Chondrocyte (in vitro differentiated cells): ENCODE results near the gene COPA. TPM values are rescaled to one million over a fixed set of nuclear protein-coding genes. Genes with fewer than 3 reads are reported as not detected.

Experiments used
- DNase-seq: peaks from one replicate; pipeline ENCODE4 v3.0.0; 2021; ENCODE audit warnings: mixed read lengths, low spot score
- H3K27ac Mint-ChIP-seq: one replicate; pipeline ENCODE4 v1.8.0; 2021; ENCODE audit warnings: mild to moderate bottlenecking, moderate library complexity, mixed read lengths; ENCODE audit not compliant: unreplicated experiment
- H3K27me3 Mint-ChIP-seq: 2 replicates; pipeline ENCODE4 v1.8.0; 2021; ENCODE audit warnings: low read depth, mixed read lengths
- H3K36me3 Mint-ChIP-seq: 2 replicates; pipeline ENCODE4 v1.8.0; 2021; ENCODE audit warnings: low read depth, mixed read lengths
- H3K4me1 Mint-ChIP-seq: 2 replicates; pipeline ENCODE4 v1.8.0; 2021; ENCODE audit warnings: low read depth, mild to moderate bottlenecking, mixed read lengths
- H3K4me3 Mint-ChIP-seq: one replicate; pipeline ENCODE4 v1.8.0; 2021; ENCODE audit warnings: mild to moderate bottlenecking, moderate library complexity, mixed read lengths; ENCODE audit not compliant: unreplicated experiment
- H3K9me3 Mint-ChIP-seq: 2 replicates; pipeline ENCODE4 v1.8.0; 2021; ENCODE audit warnings: low read depth, mixed read lengths
- CTCF ChIP-seq: fragments of 200-600 bp; sonication (generic); IDR thresholded peaks from 2 replicates; pipeline ENCODE4 v1.5.0; 2021; ENCODE audit warnings: antibody characterized with exemption, mild to moderate bottlenecking, moderate library complexity
- total RNA-seq: library from RNA; stranded (reverse); gene quantifications from 3 replicates; pipeline ENCODE4 v1.2.1, GENCODE V29; 2021

COPA gene
- total RNA-seq, 1 donor from 2014 or later = 239 TPM

GRCh38 chr1:160260406-160261382 is 82.4 kb downstream of the COPA start:
- H3K9me3 Mint-ChIP-seq = no peaks in the 10 kb centered on the region
- H3K27ac Mint-ChIP-seq = peak overlapping the region; percentile 95

GRCh38 chr1:160258177-160258798 is 84.8 kb downstream of the COPA start:
- Mint-ChIP-seq H3K9me3 (no peaks in the 10 kb centered on the region), H3K27ac (no peak overlapping the region), H3K36me3 (no peaks in the 10 kb centered on the region), H3K4me3 (no peak overlapping the region), H3K27me3 (no peaks in the 10 kb centered on the region), H3K4me1 (peaks cover 64% of the 10 kb centered on the region)
- no peak for DNase-seq
- TF ChIP-seq CTCF = no peak

More at GRCh38 chr1:160260406-160261382, 82.4 kb downstream of the COPA start:
- no peak for TF ChIP-seq CTCF
- Mint-ChIP-seq H3K36me3 (no peaks in the 10 kb centered on the region), H3K4me1 (peaks cover 67% of the 10 kb centered on the region), H3K27me3 (no peaks in the 10 kb centered on the region), H3K4me3 (peak overlapping the region; percentile 97)
- DNase-seq = no peak

- DNase-seq = no peak
- peaks cover 2% of the 10 kb centered on the region for H3K36me3 Mint-ChIP-seq
- no peaks in the 10 kb centered on the region for H3K9me3 Mint-ChIP-seq
- H3K4me1 Mint-ChIP-seq = peaks cover 59% of the 10 kb centered on the region
- TF ChIP-seq CTCF = no peak
- H3K27ac Mint-ChIP-seq = no peak overlapping the region
- H3K4me3 Mint-ChIP-seq = no peak overlapping the region
- no peaks in the 10 kb centered on the region for H3K27me3 Mint-ChIP-seq
These were observed 85.5 kb downstream of the COPA start for GRCh38 chr1:160257411-160258015.

GRCh38 chr1:160256396-160257046 is 86.5 kb downstream of the COPA start:
- no peak for TF ChIP-seq CTCF
- no peak overlapping the region for H3K4me3 Mint-ChIP-seq
- peak overlapping the region; percentile 57 for H3K27ac Mint-ChIP-seq
- H3K36me3 Mint-ChIP-seq = peaks cover 2% of the 10 kb centered on the region
- H3K9me3 Mint-ChIP-seq = no peaks in the 10 kb centered on the region
- no peaks in the 10 kb centered on the region for H3K27me3 Mint-ChIP-seq
- DNase-seq = no peak
- peaks cover 60% of the 10 kb centered on the region for H3K4me1 Mint-ChIP-seq
